GM23338 (cell line): ENCODE results near the gene CPLX4. TPM values are rescaled to one million over a fixed set of nuclear protein-coding genes. Genes with fewer than 3 reads are reported as not detected.

Experiments used
- ATAC-seq: fragments of 200-7000 bp; cut with Tn5 transposase; 3 replicates; pipeline ENCODE4 v1.9.1; 2020
- DNase-seq: peaks from one replicate; pipeline ENCODE4 v3.0.0-alpha.2; 2015; ENCODE audit warnings: low spot score
- H2AFZ ChIP-seq: fragments of 200-600 bp; sonication (generic); 2 replicates; pipeline ENCODE4 v1.8.0; 2016; ENCODE audit warnings: antibody characterized with exemption, mild to moderate bottlenecking, moderate library complexity
- H3F3A ChIP-seq: fragments of 200-600 bp; sonication (generic); replicated peaks from 2 replicates; pipeline ENCODE4 v1.8.0; 2017; ENCODE audit warnings: antibody characterized with exemption, mixed run types, low read depth
- H3K27ac ChIP-seq: fragments of 200-600 bp; sonication (generic); 2 replicates; pipeline ENCODE4 v1.6.1; 2016; ENCODE audit warnings: low read depth
- H3K27me3 ChIP-seq: fragments of 200-600 bp; sonication (generic); 2 replicates; pipeline ENCODE4 v1.8.0; 2016; ENCODE audit warnings: mild to moderate bottlenecking, mixed run types, moderate library complexity; ENCODE audit not compliant: insufficient read depth
- H3K36me3 ChIP-seq: fragments of 200-600 bp; sonication (generic); 2 replicates; pipeline ENCODE4 v1.8.0; 2016; ENCODE audit warnings: mild to moderate bottlenecking; ENCODE audit not compliant: insufficient read depth
- H3K4me1 ChIP-seq: fragments of 200-600 bp; sonication (generic); 2 replicates; pipeline ENCODE4 v1.8.0; 2016; ENCODE audit warnings: mild to moderate bottlenecking, moderate library complexity; ENCODE audit not compliant: insufficient read depth
- H3K4me2 ChIP-seq: fragments of 200-600 bp; sonication (generic); 2 replicates; pipeline ENCODE4 v1.7.1; 2017; ENCODE audit warnings: mixed run types
- H3K4me3 ChIP-seq: fragments of 200-600 bp; sonication (generic); 2 replicates; pipeline ENCODE4 v1.6.1; 2016; ENCODE audit warnings: mixed run types
- H3K79me2 ChIP-seq: fragments of 200-600 bp; sonication (generic); replicated peaks from 2 replicates; pipeline ENCODE4 v1.8.0; 2017; ENCODE audit warnings: mild to moderate bottlenecking; ENCODE audit not compliant: insufficient read depth
- H3K9me2 ChIP-seq: fragments of 200-600 bp; sonication (generic); 2 replicates; pipeline ENCODE4 v1.8.0; 2017; ENCODE audit not compliant: insufficient read depth
- H4K20me1 ChIP-seq: fragments of 200-600 bp; sonication (generic); replicated peaks from 2 replicates; pipeline ENCODE4 v1.8.0; 2017; ENCODE audit warnings: mild to moderate bottlenecking; ENCODE audit not compliant: insufficient read depth
- H3K27ac Mint-ChIP-seq: 2 replicates; pipeline ENCODE4 v1.8.0; 2020; ENCODE audit warnings: inconsistent platforms, mild to moderate bottlenecking, moderate library complexity, mixed read lengths
- H3K27me3 Mint-ChIP-seq: 3 replicates; pipeline ENCODE4 v1.8.0; 2022; ENCODE audit warnings: low read depth, mild to moderate bottlenecking, moderate library complexity, mixed read lengths, inconsistent platforms; ENCODE audit not compliant: insufficient read depth, poor library complexity
- H3K36me3 Mint-ChIP-seq: 3 replicates; pipeline ENCODE4 v1.8.0; 2021; ENCODE audit warnings: low read depth, mild to moderate bottlenecking, inconsistent platforms, moderate library complexity, mixed read lengths
- H3K4me1 Mint-ChIP-seq: 3 replicates; pipeline ENCODE4 v1.8.0; 2020; ENCODE audit warnings: mild to moderate bottlenecking, inconsistent platforms, mixed read lengths
- H3K4me3 Mint-ChIP-seq: 3 replicates; pipeline ENCODE4 v1.8.0; 2021; ENCODE audit warnings: moderate library complexity, mild to moderate bottlenecking, inconsistent platforms, mixed read lengths
- H3K9me3 Mint-ChIP-seq: 3 replicates; pipeline ENCODE4 v1.8.0; 2020; ENCODE audit warnings: moderate library complexity, mild to moderate bottlenecking, inconsistent platforms, mixed read lengths
- CREB1 ChIP-seq: fragments of 250-450 bp; sonication (Bioruptor Pico); IDR thresholded peaks from 2 replicates; pipeline ENCODE4 v1.5.0; 2020; ENCODE audit warnings: low read depth, mild to moderate bottlenecking, moderate library complexity
- EZH2 ChIP-seq: fragments of 200-600 bp; sonication (generic); IDR thresholded peaks from one replicate; pipeline ENCODE4 v1.8.0; 2017; ENCODE audit warnings: antibody characterized with exemption, mild to moderate bottlenecking, low read depth; ENCODE audit not compliant: unreplicated experiment
- EZH2phosphoT487 ChIP-seq: fragments of 200-600 bp; sonication (generic); IDR thresholded peaks from one replicate; pipeline ENCODE4 v1.8.1; 2018; ENCODE audit warnings: antibody characterized with exemption; ENCODE audit not compliant: unreplicated experiment
- JUNB ChIP-seq: IDR thresholded peaks from one replicate; pipeline ENCODE4 v1.6.1; 2016; ENCODE audit warnings: antibody characterized with exemption; ENCODE audit not compliant: unreplicated experiment
- NANOG ChIP-seq: IDR thresholded peaks from 2 replicates; pipeline ENCODE4 v1.6.1; 2016; ENCODE audit warnings: antibody characterized with exemption, borderline replicate concordance
- POLR2AphosphoS5 ChIP-seq: IDR thresholded peaks from 2 replicates; pipeline ENCODE4 v1.6.1; 2016; ENCODE audit warnings: antibody characterized with exemption, low read depth
- STAT1 ChIP-seq: IDR thresholded peaks from one replicate; pipeline ENCODE4 v1.6.1; 2016; ENCODE audit warnings: antibody characterized with exemption; ENCODE audit not compliant: unreplicated experiment
- ZNF114 ChIP-seq: fragments of 250-450 bp; sonication (Bioruptor Pico); IDR thresholded peaks from 2 replicates; pipeline ENCODE4 v1.5.0; 2020; ENCODE audit warnings: mild to moderate bottlenecking, moderate library complexity
- ZNF331 ChIP-seq: fragments of 250-450 bp; sonication (Bioruptor Pico); IDR thresholded peaks from 2 replicates; pipeline ENCODE4 v1.5.0; 2020; ENCODE audit warnings: low read depth, mild to moderate bottlenecking, moderate library complexity
- polyA plus RNA-seq: library from polyadenylated mRNA; unstranded; fragments of >200 nt; fragmentation: Nextera tagmentation; extraction: Ambion mirVana; gene quantifications from 2 replicates; pipeline ENCODE4 v1.2.1, GENCODE V29; 2016
- total RNA-seq: library from RNA; depleted of rRNA; stranded (reverse); fragments of >200 nt; shearing (Covaris generic); gene quantifications from 2 replicates; pipeline ENCODE4 v1.2.3, GENCODE V29; 2014
- TF ChIP-seq, protein P1 (sequence below): IDR thresholded peaks from one replicate; pipeline ENCODE4 v1.6.1; 2018; ENCODE audit warnings: antibody characterized with exemption; ENCODE audit not compliant: unreplicated experiment
- TF ChIP-seq, protein P2 (sequence below): IDR thresholded peaks from 2 replicates; pipeline ENCODE4 v1.6.1; 2016; ENCODE audit warnings: antibody characterized with exemption
- TF ChIP-seq, protein P3 (sequence below): fragments of 250-450 bp; sonication (Bioruptor Pico); IDR thresholded peaks from 2 replicates; pipeline ENCODE4 v1.5.0; 2020; ENCODE audit warnings: mild to moderate bottlenecking, moderate library complexity

CPLX4 gene
- total and polyA plus RNA-seq, 2 experiments from 2014 or later = not detected

DNA sequence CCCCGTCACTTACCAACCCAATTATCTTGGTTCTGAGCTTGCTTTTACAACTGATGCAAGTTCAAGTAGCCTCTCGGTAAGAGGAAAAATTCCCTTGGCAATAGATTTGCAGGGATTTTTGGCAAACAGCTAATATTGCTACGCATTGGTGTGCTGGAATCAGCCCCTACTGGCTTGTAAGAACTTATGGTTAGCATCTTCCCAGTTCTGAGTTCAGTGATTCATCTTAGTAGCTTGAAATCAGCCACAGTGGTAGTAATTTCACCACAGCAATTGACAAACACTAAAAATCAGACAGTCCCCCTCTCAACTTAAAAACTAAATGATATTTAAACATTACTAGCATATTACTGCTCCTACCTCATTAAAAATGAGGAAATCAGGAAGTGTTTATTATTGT, 39.3 kb downstream of the CPLX4 start (continued):
- TF ChIP-seq, protein P1, sequence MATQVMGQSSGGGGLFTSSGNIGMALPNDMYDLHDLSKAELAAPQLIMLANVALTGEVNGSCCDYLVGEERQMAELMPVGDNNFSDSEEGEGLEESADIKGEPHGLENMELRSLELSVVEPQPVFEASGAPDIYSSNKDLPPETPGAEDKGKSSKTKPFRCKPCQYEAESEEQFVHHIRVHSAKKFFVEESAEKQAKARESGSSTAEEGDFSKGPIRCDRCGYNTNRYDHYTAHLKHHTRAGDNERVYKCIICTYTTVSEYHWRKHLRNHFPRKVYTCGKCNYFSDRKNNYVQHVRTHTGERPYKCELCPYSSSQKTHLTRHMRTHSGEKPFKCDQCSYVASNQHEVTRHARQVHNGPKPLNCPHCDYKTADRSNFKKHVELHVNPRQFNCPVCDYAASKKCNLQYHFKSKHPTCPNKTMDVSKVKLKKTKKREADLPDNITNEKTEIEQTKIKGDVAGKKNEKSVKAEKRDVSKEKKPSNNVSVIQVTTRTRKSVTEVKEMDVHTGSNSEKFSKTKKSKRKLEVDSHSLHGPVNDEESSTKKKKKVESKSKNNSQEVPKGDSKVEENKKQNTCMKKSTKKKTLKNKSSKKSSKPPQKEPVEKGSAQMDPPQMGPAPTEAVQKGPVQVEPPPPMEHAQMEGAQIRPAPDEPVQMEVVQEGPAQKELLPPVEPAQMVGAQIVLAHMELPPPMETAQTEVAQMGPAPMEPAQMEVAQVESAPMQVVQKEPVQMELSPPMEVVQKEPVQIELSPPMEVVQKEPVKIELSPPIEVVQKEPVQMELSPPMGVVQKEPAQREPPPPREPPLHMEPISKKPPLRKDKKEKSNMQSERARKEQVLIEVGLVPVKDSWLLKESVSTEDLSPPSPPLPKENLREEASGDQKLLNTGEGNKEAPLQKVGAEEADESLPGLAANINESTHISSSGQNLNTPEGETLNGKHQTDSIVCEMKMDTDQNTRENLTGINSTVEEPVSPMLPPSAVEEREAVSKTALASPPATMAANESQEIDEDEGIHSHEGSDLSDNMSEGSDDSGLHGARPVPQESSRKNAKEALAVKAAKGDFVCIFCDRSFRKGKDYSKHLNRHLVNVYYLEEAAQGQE = no peak
- TF ChIP-seq NANOG (no peak), ZNF114 (CRISPR knock-in tag) (no peak), STAT1 (no peak), ZNF331 (CRISPR knock-in tag) (no peak), EZH2phosphoT487 (no peak), POLR2AphosphoS5 (no peak), CREB1 (no peak), JUNB (no peak), EZH2 (no peak)
- TF ChIP-seq, protein P2, sequence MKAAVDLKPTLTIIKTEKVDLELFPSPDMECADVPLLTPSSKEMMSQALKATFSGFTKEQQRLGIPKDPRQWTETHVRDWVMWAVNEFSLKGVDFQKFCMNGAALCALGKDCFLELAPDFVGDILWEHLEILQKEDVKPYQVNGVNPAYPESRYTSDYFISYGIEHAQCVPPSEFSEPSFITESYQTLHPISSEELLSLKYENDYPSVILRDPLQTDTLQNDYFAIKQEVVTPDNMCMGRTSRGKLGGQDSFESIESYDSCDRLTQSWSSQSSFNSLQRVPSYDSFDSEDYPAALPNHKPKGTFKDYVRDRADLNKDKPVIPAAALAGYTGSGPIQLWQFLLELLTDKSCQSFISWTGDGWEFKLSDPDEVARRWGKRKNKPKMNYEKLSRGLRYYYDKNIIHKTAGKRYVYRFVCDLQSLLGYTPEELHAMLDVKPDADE = no peak

DNA sequence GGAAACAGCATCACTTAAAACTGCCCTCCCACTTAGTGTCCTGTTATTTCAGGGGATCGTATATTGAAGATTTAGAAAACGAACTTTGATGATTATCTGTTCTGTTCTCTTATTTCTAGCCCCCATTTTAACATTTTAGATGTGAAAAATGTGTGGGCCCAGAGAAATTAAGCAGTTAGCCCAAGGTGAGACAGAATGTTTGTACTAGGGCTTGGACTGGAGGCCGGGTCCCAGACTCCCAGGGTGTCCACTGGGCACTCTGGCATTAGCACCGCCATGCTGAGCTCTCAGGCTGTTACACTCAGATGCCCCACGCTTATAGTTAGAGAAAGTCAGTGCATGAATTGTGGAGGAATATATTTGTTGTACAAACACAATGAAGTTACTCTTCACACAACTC, 39.7 kb downstream of the CPLX4 start:
- H3K36me3 Mint-ChIP-seq = no peaks in the 10 kb centered on the region
- peaks cover 79% of the 10 kb centered on the region for H3K27me3 ChIP-seq
- no peak for TF ChIP-seq EZH2
- TF ChIP-seq, protein P1 = no peak
- TF ChIP-seq STAT1 = no peak
- no peak for TF ChIP-seq ZNF114 (CRISPR knock-in tag)
- TF ChIP-seq ZNF331 (CRISPR knock-in tag) = no peak
- TF ChIP-seq, protein P3, sequence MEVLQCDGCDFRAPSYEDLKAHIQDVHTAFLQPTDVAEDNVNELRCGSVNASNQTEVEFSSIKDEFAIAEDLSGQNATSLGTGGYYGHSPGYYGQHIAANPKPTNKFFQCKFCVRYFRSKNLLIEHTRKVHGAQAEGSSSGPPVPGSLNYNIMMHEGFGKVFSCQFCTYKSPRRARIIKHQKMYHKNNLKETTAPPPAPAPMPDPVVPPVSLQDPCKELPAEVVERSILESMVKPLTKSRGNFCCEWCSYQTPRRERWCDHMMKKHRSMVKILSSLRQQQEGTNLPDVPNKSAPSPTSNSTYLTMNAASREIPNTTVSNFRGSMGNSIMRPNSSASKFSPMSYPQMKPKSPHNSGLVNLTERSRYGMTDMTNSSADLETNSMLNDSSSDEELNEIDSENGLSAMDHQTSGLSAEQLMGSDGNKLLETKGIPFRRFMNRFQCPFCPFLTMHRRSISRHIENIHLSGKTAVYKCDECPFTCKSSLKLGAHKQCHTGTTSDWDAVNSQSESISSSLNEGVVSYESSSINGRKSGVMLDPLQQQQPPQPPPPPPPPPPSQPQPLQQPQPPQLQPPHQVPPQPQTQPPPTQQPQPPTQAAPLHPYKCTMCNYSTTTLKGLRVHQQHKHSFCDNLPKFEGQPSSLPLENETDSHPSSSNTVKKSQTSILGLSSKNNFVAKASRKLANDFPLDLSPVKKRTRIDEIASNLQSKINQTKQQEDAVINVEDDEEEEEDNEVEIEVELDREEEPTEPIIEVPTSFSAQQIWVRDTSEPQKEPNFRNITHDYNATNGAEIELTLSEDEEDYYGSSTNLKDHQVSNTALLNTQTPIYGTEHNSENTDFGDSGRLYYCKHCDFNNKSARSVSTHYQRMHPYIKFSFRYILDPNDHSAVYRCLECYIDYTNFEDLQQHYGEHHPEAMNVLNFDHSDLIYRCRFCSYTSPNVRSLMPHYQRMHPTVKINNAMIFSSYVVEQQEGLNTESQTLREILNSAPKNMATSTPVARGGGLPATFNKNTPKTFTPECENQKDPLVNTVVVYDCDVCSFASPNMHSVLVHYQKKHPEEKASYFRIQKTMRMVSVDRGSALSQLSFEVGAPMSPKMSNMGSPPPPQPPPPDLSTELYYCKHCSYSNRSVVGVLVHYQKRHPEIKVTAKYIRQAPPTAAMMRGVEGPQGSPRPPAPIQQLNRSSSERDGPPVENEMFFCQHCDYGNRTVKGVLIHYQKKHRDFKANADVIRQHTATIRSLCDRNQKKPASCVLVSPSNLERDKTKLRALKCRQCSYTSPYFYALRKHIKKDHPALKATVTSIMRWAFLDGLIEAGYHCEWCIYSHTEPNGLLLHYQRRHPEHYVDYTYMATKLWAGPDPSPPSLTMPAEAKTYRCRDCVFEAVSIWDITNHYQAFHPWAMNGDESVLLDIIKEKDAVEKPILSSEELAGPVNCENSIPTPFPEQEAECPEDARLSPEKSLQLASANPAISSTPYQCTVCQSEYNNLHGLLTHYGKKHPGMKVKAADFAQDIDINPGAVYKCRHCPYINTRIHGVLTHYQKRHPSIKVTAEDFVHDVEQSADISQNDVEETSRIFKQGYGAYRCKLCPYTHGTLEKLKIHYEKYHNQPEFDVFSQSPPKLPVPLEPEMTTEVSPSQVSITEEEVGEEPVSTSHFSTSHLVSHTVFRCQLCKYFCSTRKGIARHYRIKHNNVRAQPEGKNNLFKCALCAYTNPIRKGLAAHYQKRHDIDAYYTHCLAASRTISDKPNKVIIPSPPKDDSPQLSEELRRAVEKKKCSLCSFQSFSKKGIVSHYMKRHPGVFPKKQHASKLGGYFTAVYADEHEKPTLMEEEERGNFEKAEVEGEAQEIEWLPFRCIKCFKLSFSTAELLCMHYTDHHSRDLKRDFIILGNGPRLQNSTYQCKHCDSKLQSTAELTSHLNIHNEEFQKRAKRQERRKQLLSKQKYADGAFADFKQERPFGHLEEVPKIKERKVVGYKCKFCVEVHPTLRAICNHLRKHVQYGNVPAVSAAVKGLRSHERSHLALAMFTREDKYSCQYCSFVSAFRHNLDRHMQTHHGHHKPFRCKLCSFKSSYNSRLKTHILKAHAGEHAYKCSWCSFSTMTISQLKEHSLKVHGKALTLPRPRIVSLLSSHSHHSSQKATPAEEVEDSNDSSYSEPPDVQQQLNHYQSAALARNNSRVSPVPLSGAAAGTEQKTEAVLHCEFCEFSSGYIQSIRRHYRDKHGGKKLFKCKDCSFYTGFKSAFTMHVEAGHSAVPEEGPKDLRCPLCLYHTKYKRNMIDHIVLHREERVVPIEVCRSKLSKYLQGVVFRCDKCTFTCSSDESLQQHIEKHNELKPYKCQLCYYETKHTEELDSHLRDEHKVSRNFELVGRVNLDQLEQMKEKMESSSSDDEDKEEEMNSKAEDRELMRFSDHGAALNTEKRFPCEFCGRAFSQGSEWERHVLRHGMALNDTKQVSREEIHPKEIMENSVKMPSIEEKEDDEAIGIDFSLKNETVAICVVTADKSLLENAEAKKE (CRISPR knock-in tag) = no peak

More for the DNA sequence above, 39.7 kb downstream of the CPLX4 start:
- Histone ChIP-seq H3K79me2 (no peaks in the 10 kb centered on the region), H3K4me2 (no peak overlapping the region), H3K9me2 (no peaks in the 10 kb centered on the region), H3K27ac (no peak overlapping the region), H3K4me1 (peaks cover 24% of the 10 kb centered on the region), H3K4me3 (no peak overlapping the region), H4K20me1 (peaks cover 11% of the 10 kb centered on the region; the same call in 1 of the 2 replicates), H3F3A (no peaks in the 10 kb centered on the region), H2AFZ (no peak overlapping the region), H3K36me3 (no peaks in the 10 kb centered on the region)
- ATAC-seq (no peak), DNase-seq (no peak)
- Mint-ChIP-seq H3K27ac (no peak overlapping the region), H3K9me3 (no peaks in the 10 kb centered on the region), H3K27me3 (peaks cover 38% of the 10 kb centered on the region), H3K4me3 (no peak overlapping the region), H3K4me1 (peaks cover 23% of the 10 kb centered on the region)
